ENCODE measurements around the gene MTMR2. TPM values are rescaled to one million over a fixed set of nuclear protein-coding genes. Genes with fewer than 3 reads are reported as not detected.
"Not testable (repeated sequence)": the region's sequence is repeated elsewhere in the genome, so short reads cannot be mapped to it uniquely, and the experiment has no call there.

MTMR2 gene
- total RNA-seq, 1 experiment from 2014 or later, result 44.2 TPM

GRCh38 chr11:95849087-95849825 lies 74.7 kb downstream of the MTMR2 start:
- Histone ChIP-seq H3K27me3 (replicated peaks) (no peaks in the 10 kb centered on the region), H3K4me1 (replicated peaks) (no peaks in the 10 kb centered on the region), H3K4me3 (no peak overlapping the region), H3K9me3 (replicated peaks) (no peaks in the 10 kb centered on the region), H3K27ac (no peak overlapping the region), H3K36me3 (peaks cover 30% of the 10 kb centered on the region)
- DNase-seq (ENCODE audit: low read depth in 1 of 2, low spot score in 2 of 2), result peak; percentile 24 to 41

DNA sequence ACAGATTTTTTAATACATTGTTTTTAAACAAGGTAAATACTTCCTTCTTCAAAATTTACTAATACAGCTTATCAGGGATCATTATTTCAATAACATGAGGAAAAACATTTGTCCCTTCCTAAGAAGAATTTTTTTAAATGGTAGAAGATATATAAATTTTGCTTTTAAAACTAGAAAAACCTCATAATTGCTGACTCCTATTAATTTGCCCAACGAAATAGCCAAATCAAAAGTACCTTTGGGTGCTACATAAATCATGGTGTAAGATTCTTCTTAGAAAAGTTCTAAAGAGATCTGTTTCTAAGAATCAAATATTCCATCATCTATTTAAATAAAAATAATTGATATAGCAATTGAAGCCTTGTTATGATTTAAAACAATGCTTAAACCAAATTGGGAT lies 78.7 kb downstream of the MTMR2 start:
- Histone ChIP-seq H3K4me3 (no peak overlapping the region), H3K9me3 (replicated peaks) (no peaks in the 10 kb centered on the region), H3K4me1 (replicated peaks) (no peaks in the 10 kb centered on the region), H3K27ac (no peak overlapping the region), H3K36me3 (peaks cover 42% of the 10 kb centered on the region), H3K27me3 (replicated peaks) (no peaks in the 10 kb centered on the region)
- no peak for DNase-seq (ENCODE audit: low read depth in 1 of 2, low spot score in 2 of 2)

DNA sequence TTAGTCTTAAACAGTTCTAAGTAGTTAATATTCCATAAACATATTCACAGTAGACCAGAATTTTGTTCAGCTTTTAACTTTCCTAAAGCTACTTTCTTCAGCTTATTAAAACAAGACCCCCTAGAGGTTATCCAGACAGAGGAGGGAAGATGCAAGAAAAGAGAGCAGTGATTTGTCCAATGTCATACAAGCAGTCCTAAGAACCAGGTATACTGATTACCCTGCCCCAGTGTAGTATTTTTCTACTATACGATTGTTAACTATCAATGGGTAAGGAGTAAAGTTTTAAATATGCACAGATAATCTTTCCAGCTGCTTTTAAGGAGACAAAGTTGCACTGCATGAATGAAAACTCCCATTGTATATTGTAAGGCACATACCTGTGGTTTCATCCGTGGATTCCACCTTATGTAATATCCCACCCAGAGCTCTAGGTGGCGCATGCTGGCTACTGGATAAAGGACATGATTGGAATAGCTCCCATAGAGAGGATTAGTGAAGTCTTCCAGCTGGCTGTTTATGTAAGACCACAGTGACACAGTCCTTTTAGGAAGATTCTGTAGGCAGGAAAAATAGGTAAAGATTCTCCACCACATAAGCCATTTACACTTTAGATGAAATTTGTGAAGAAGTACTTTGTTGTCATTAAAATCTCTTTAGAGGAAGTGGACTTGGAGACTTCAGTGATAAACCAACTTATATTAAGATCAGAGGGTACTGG lies 88.0 kb downstream of the MTMR2 start:
- H3K27me3 ChIP-seq (replicated peaks), result no peaks in the 10 kb centered on the region
- H3K4me3 ChIP-seq, result no peak overlapping the region
- H3K27ac ChIP-seq, result peak overlapping the region; percentile 22
- peaks cover 36% of the 10 kb centered on the region for H3K4me1 ChIP-seq (replicated peaks)
- peaks cover 49% of the 10 kb centered on the region for H3K36me3 ChIP-seq
- DNase-seq (ENCODE audit: low read depth in 1 of 2, low spot score in 2 of 2), result peak; percentile 71 to 74
- H3K9me3 ChIP-seq (replicated peaks), result no peaks in the 10 kb centered on the region

DNA sequence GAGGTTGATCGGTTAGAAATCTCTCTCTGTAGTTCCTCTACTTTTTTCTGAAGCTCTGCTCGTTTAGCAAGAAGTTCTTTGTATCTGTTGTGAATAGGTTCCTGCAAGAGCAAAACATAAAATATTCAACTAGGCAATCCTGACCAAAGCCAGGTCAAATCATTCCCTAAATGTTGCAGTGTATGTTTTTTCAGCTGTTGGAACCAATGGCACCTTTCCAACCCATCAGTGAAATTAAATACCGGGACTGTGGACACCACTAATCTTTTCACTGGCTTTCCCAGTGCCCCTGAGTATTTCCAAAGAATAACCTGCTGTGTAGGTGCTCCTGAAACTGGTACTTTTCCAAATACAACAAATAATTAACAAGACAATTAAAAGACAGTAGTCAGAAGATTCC lies 88.6 kb downstream of the MTMR2 start:
- Histone ChIP-seq H3K4me1 (replicated peaks) (peaks cover 37% of the 10 kb centered on the region), H3K27me3 (replicated peaks) (no peaks in the 10 kb centered on the region), H3K9me3 (replicated peaks) (no peaks in the 10 kb centered on the region), H3K27ac (peak overlapping the region; percentile 22; the same call in 1 of the 2 replicates), H3K36me3 (peaks cover 50% of the 10 kb centered on the region), H3K4me3 (no peak overlapping the region)
- DNase-seq (ENCODE audit: low read depth in 1 of 2, low spot score in 2 of 2), result no peak

DNA sequence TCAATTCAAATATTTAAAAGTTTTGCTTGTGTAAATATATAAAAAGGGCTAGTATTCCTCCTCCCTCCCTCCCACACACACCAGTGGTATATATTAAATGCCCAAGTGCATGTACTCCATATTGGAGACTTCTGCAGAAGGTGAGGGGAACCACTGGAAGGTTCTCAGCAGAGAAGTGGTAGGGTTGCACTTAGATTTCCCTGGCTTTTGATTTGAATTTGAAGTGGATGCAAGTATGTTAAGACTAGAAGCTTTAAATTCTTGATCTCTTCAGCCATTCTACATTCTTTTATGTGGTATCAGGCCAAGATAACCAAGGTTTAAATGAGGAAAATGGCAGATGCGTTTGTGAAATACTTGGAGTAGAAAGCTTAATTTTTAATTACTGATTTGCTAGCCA lies 90.5 kb downstream of the MTMR2 start:
- no peaks in the 10 kb centered on the region for H3K9me3 ChIP-seq (replicated peaks)
- no peak overlapping the region for H3K27ac ChIP-seq
- DNase-seq (ENCODE audit: low read depth in 1 of 2, low spot score in 2 of 2), result no peak
- no peak overlapping the region for H3K4me3 ChIP-seq
- H3K27me3 ChIP-seq (replicated peaks), result no peaks in the 10 kb centered on the region
- peaks cover 37% of the 10 kb centered on the region for H3K4me1 ChIP-seq (replicated peaks)
- H3K36me3 ChIP-seq, result peaks cover 45% of the 10 kb centered on the region

GRCh38 chr11:95832763-95833162 lies 91.1 kb downstream of the MTMR2 start:
- Histone ChIP-seq H3K4me1 (replicated peaks) (peaks cover 36% of the 10 kb centered on the region), H3K9me3 (replicated peaks) (no peaks in the 10 kb centered on the region), H3K36me3 (peaks cover 43% of the 10 kb centered on the region), H3K27ac (peak overlapping the region; percentile 68), H3K4me3 (no peak overlapping the region), H3K27me3 (replicated peaks) (no peaks in the 10 kb centered on the region)
- peak in 1 of 2 experiments; percentile 37 for DNase-seq (ENCODE audit: low read depth in 1 of 2, low spot score in 2 of 2)

- DNase-seq (ENCODE audit: low read depth in 1 of 2, low spot score in 2 of 2), result peak in 1 of 2 experiments; percentile 52
- H3K4me1 ChIP-seq (replicated peaks), result peaks cover 33% of the 10 kb centered on the region
- H3K27me3 ChIP-seq (replicated peaks), result no peaks in the 10 kb centered on the region
- no peak overlapping the region for H3K4me3 ChIP-seq
- H3K9me3 ChIP-seq (replicated peaks), result no peaks in the 10 kb centered on the region
- H3K27ac ChIP-seq, result peak overlapping the region; percentile 68
- peaks cover 30% of the 10 kb centered on the region for H3K36me3 ChIP-seq
Measured at GRCh38 chr11:95831198-95831883, 92.6 kb downstream of the MTMR2 start.

- peaks cover 25% of the 10 kb centered on the region for H3K4me1 ChIP-seq (replicated peaks)
- no peaks in the 10 kb centered on the region for H3K9me3 ChIP-seq (replicated peaks)
- H3K4me3 ChIP-seq, result no peak overlapping the region
- no peak for DNase-seq (ENCODE audit: low read depth in 1 of 2, low spot score in 2 of 2)
- peaks cover 18% of the 10 kb centered on the region for H3K36me3 ChIP-seq
- H3K27ac ChIP-seq, result no peak overlapping the region
- H3K27me3 ChIP-seq (replicated peaks), result no peaks in the 10 kb centered on the region
Measured at GRCh38 chr11:95829580-95830259, 94.2 kb downstream of the MTMR2 start.

DNA sequence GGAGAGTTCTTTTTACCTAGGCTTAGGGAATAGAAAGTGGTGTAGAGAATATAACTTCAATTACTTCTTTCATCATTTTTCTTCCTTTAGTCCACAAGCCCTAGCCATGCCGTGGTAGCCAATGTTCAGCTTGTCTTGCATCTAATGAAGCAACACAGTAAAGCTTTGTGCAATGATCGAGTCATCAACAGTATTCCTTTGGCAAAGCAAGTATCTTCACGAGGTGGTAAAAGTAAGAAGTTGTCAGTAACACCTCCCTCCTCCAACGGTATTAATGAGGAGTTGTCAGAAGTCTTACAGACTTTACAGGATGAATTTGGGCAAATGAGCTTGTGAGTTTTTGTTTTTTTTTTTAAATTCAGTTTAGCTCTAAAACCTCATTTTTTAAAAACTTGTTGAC lies 96.2 kb downstream of the MTMR2 start:
- no peak for DNase-seq (ENCODE audit: low read depth in 1 of 2, low spot score in 2 of 2)
- no peak overlapping the region for H3K27ac ChIP-seq
- H3K4me1 ChIP-seq (replicated peaks), result peaks cover 17% of the 10 kb centered on the region
- H3K27me3 ChIP-seq (replicated peaks), result no peaks in the 10 kb centered on the region
- H3K4me3 ChIP-seq, result no peak overlapping the region
- H3K9me3 ChIP-seq (replicated peaks), result no peaks in the 10 kb centered on the region
- peaks cover 13% of the 10 kb centered on the region for H3K36me3 ChIP-seq

DNA sequence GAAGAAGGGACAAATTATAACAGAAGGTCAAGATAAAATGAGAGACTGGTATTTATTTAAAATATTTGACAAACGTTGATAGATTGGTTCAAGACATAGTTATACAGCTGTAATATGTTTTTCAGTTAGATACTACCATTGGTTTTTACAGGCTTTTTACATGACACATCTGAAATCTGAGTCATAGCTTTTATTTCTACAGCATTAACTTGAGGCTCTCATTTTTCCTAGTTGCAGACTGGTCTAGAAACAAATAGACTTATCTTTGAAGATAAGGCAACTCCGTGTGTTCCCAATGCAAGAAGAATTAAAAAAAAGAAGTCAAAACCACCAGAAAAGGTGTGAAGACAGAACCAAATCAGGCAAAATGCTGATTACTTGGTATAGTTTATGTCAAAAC lies 102.3 kb downstream of the MTMR2 start:
- H3K36me3 ChIP-seq, result peaks cover 12% of the 10 kb centered on the region; the same call in 1 of the 2 replicates
- no peak overlapping the region for H3K4me3 ChIP-seq
- H3K4me1 ChIP-seq (replicated peaks), result no peaks in the 10 kb centered on the region
- no peak for DNase-seq (ENCODE audit: low read depth in 1 of 2, low spot score in 2 of 2)
- H3K27me3 ChIP-seq (replicated peaks), result no peaks in the 10 kb centered on the region
- H3K27ac ChIP-seq, result no peak overlapping the region
- no peaks in the 10 kb centered on the region for H3K9me3 ChIP-seq (replicated peaks)

DNA sequence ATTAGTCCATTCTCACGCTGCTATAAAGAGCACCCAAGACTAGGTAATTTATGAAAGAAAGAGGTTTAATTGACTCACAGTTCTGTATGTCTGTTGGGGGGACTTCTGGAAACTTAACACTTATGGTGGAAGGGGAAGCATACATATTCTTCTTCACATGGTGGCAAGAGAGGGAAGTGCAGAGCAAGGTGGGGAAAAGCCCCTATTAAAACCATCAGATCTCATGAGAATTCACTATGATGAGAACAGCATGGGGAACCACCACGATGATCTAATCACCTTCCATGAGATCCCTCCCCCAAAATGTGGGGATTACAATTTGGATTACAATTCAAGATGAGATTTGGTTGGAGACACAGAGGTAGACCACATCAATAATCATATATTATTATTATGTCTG lies 107.9 kb downstream of the MTMR2 start:
- no peak for DNase-seq (ENCODE audit: low read depth in 1 of 2, low spot score in 2 of 2)
- H3K9me3 ChIP-seq (replicated peaks), result no peaks in the 10 kb centered on the region
- H3K36me3 ChIP-seq, result peaks cover 2% of the 10 kb centered on the region; the same call in 1 of the 2 replicates
- no peaks in the 10 kb centered on the region for H3K4me1 ChIP-seq (replicated peaks)
- no peaks in the 10 kb centered on the region for H3K27me3 ChIP-seq (replicated peaks)
- no peak overlapping the region for H3K4me3 ChIP-seq
- no peak overlapping the region for H3K27ac ChIP-seq

DNA sequence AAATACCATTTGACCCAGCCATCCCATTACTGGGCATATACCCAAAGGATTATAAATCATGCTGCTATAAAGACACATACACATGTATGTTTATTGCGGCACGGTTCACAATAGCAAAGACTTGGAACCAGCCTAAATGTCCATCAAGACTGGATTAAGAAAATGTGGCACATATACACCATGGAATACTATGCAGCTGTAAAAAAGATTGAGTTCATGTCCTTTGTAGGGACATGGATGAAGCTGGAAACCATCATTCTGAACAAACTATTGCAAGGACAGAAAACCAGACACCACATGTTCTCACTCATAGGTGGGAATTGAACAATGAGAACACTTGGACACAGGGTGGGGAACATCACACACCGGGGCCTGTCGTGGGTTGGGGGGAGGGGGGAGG lies 112.9 kb downstream of the MTMR2 start:
- not testable (repeated sequence) for H3K36me3 ChIP-seq; H3K27ac ChIP-seq; H3K27me3 ChIP-seq (replicated peaks); H3K4me1 ChIP-seq (replicated peaks); H3K4me3 ChIP-seq; DNase-seq (ENCODE audit: low read depth in 1 of 2, low spot score in 2 of 2); H3K9me3 ChIP-seq (replicated peaks)

GRCh38 chr11:95806464-95806863 lies 117.4 kb downstream of the MTMR2 start:
- not testable (repeated sequence) for H3K27me3 ChIP-seq (replicated peaks); H3K9me3 ChIP-seq (replicated peaks); H3K4me3 ChIP-seq; H3K27ac ChIP-seq; DNase-seq (ENCODE audit: low read depth in 1 of 2, low spot score in 2 of 2); H3K4me1 ChIP-seq (replicated peaks); H3K36me3 ChIP-seq

Data from SJSA1 (cell line).